CD4-positive, alpha-beta T cell treated with Interferon alpha-2 for 1 hour (primary cell): ENCODE data around the gene TAMM41.
"Not testable (repeated sequence)": the region's sequence is repeated elsewhere in the genome, so short reads cannot be mapped to it uniquely, and the experiment has no call there.

Experiments
- DNase-seq, 2 donors: peaks; one replicate each; pipeline ENCODE4 v3.0.0-alpha.2; 2020 to 2022

Gene TAMM41

DNA sequence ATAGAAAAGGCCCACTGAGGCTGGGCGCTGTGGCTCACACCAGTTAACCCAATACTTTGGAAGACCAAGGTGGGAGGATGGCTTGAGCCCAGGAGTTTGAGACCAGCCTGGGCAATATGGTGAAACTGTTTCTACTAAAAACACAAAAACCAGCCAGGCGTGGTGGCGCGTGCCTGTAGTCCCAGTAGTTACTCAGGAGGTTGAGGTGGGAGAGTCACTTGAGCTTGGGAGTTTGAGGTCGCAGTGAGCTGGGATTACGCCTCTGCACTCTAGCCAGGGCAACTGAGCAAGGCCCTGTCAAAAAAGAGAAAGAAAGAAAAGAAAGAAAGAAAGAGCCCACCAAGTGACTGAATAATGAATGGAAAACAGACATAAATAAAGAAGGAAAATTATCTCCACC is 32.0 kb downstream of the TAMM41 start:
- no peak for DNase-seq

DNA sequence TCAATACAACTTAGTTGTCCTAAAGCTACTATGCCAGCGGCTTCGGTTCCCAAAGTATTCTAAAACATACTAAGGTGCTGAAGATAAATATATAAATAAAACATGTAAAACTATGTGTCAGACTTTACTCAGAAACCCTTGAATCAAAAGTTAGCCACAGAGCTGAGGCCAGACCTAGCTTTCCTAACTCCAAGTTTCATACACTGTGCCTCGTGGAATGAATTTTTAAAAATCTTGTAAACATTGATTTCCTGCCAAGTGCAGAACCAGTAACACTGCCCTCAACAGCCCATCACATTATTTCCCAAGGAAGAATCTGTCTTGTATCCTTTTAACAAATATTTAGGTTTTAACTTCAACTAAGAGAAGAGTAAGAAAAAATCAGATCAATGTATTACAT is 36.4 kb downstream of the TAMM41 start:
- DNase-seq = no peak

DNA sequence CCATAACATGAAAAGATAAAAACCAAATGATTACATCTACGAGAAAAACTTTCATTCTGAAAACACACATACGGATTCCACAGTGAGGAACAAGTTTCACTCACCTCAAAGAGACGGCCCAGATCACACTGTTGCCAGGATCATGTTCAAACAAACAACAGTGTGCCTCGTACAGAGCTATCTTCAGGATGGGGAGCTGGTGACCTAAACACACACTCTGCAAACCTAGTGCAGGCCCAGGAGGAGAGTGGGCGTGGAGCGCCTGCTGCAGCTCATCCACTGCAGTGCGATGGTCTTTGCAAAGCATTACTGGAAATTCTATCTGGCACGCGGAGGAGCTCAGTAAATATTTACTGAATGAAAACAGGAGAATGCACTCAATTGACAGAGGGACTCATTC is 38.5 kb downstream of the TAMM41 start:
- no peak for DNase-seq

DNA sequence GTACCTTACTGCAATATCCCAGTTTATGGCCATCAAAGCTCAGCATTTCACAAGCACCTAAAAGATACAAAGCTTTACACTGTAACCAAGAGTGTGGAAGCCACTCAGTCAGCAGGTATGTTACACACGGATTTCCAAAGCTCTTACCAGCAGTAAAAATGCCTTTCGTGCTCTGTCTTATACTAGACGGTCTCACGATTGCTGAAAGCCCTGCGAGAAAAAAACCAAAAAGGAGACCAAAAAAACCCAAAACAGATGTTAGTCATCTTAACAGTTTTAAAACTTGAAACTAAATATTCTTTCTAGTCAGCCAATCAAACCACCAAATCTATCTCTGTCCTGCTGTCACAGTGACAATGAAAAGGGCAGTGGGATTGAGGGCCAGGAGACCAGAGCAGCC is 39.0 kb downstream of the TAMM41 start:
- no peak for DNase-seq

DNA sequence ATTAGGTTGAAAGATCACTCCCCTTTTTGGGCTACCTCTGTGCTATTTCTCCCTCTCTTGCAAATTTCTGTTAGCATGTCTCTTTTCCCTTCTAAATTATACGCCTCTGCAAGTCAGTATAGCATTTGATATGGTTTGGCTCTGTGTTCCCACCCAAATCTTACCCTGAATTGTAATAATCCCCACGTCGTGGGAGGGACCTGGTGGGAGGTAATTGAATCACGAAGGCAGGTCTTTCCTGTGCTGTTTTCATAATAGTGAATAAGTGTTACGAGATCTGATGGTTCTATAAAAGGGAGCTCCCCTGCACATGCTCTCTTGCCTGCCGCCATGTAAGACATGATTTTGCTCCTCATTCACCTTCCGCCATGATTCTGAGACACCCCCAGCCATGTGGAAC is 41.0 kb downstream of the TAMM41 start:
- no peak for DNase-seq

DNA sequence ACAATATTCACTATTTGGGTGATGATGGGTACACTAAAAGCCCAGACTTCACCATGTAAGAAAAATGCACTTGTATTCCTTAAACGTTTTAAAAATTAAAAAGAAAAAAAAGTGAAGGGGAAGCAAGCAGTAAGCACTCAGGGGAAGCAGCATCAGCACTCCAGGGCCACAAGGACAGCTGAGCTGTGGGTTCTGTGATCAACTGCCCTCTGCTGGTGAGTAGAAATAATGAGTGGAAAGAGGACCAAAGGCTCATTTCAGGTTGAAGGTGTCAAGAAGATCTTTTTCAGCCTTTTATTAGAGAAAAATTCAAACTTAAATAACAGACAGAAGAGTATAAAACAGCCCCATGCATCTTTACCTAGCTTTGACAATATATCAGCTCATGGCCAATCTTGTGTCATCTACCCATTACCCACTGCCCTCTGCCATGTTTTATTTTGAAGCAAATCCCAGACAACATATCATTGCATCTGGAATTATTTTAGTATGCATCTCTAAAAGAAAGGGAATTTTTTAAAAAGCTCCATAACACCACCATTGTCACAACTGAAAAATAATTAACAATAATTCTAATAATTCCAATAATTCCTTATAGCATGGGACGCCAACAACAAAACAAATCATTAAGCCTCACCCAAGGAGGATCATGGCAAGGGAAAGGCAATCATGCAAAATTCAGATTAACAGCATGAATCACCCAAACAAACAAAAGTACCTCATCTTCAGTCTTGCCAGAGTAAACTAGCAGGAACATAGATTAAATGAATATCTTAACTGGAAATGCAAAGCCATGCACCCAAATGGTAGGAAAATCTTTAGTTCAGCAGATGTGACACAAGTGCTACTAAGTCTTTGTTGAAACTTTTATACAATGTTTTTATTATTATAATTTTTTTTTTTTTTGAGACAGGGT is 42.5 kb downstream of the TAMM41 start:
- DNase-seq = peak; percentile 26 to 65

DNA sequence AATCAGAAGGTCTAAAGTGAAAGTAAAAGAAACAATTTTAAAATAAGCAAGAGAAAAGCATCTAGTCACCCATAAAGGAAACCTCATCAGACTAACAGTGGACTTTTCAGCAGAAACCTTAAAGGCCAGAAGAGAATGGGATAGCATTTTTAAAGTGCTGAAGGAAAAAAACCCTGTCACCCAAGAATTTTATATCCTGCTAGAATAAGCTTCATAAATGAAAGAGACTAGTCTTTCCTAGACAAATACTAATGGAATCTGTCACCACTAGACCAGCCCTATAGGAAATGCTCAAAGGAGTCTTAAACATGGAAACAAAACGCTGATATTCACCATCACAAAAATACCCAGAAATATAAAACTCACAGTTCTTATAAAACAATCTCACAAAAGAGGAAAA is 46.9 kb downstream of the TAMM41 start:
- DNase-seq = no peak

DNA sequence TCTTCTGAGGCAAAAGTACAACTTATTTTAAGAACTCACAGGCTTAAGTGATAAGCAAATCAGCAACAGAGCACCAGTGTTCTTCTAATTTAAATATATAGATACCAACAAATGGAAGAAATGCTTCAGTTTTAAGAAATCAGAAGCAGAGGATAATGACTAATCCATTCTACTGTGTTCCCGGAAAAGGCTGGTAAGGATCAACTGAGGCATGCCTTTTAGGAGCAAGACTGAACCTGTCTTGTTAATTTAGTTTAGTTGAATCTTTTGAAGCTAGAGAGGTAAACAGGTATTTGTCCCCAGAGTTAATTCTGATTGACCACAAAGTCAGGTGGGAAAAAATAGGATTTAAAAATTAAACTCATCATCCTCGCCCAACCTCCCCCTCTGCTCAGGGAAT is 51.8 kb downstream of the TAMM41 start:
- no peak for DNase-seq

DNA sequence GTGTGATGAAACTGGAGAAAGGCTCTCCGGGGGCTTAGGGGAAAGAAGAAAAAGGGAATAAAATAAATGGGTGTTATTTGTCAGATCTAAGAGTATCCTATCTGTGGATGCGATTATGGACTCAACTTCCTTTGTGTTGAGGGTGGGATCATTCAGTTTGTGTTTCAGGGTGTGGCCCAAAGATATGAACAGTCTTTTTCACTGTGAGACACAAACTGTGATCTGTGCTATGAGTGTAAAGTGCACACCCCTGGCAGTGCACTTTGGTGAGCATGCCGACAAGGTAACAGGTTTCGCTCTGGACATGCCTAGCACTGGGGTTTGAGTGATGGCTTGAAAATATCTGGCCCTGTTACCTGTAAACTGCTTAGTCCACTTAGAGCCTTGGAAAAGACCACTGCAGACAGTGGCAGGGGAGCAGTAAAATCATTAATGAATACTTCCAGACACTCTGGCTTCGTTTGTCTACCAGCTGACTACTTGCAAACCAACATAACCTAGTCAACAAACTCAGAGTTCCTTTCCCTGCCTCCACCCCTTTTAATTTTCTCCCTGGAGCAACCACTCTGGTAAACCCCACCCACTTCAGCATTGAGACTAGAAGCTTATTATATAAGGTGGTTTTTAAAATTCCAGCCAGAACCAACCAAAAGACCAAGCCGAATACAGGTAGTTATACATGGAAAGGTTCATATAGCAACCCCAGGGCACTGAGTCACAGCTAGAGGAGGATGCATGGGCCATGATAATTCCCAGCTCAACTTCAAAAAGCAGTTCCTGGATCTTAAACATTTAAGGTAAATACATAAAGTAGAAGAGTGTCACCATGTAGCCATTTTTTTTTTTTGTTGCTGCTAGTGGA is 55.1 kb downstream of the TAMM41 start:
- DNase-seq = no peak

DNA sequence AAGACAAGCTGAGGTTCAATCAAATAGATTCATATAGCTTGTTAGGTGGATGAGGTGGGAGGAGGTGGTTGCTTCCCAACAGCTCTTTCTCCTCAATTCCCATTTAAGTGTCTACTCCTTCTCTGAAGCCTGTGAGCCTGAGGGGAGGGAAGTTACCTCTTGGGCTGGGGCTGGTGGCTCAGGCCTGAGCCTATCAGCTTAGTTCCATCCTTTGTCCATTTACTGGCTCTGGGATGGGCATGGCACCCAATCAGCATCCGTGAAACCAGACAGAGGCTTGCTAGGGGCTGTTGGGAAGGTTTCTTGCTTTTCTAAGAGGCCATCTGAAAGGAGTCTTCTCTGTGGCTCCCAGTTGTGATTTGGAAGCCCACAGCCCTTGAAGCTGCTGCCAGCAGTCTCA is 57.3 kb downstream of the TAMM41 start:
- no peak for DNase-seq

DNA sequence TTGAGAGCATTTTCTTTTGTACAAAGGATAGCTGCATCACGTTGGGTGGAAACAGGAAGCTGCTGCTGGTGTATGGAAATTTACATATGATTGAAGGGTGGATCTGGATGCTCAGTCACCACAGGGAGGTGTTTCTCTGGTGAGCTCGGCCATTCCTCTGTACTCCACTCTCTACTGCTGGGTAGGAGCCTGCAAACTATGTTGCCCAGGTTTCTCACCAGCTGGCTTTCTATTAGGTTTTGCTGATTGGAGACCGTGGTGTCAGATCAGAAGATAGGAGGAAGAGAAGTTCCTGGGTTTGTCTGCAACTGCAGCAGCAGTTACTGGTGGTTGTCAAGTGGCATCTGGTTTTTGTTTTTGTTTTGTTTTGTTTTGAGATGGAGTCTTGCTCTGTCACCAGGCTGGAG is 61.7 kb downstream of the TAMM41 start:
- peak in 1 of 2 donors; percentile 39 for DNase-seq

DNA sequence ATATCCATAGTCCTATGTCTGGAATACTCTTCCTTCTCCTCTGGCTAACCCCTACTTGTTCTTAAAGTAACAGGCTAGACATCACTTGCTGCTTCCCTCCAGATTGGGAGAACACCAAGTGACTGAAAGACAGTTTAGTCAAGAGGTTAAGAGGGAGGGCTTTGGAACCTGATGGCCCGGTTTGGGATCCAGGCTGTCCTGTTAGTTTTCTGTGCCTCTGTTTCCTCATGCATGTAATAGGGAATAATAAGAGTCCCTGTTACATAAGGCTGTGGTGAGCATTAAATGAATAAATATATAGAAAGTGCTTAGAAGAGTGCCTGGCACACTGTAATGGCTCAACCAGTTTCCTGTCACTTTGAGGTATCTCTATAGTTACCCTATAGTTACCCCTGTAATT is 66.3 kb downstream of the TAMM41 start:
- DNase-seq = no peak

DNA sequence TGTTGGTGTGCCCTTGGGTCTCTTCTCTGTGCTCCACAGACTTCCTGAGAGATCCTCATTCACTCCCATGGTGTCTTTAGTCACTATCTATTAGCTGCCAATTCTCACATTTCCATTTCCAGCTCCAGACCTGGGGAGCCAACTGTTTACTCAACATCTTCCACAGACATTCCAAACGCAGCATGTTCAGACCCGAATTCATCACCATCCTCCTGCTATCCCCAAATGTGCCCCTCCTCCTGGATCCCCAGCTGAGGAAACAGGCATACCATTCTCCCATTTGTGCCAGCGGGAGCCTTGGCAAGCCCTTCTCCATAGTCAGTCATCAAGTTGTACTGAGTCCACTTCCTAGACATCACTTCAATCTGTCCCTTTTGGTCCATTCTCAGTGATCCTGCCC is 67.1 kb downstream of the TAMM41 start:
- no peak for DNase-seq

DNA sequence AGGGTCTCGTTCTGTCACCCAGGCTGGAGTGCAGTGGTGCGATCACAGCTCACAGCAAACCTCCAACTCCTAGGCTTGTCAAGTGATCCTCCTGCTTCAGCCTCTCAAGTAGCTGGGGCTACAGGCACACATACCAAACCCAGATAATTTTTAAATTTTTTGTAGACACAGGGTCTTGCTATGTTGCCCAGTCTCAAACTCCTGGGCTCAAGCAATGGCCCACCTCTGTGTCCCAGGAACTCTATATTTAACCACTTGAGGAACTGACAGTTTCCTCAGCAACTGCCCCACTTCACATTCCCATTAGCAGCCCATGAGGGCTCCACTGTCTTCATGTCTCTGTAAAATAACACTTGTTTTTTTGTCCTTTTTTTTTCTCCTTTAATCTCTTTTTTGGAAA is 68.4 kb downstream of the TAMM41 start:
- no peak for DNase-seq

DNA sequence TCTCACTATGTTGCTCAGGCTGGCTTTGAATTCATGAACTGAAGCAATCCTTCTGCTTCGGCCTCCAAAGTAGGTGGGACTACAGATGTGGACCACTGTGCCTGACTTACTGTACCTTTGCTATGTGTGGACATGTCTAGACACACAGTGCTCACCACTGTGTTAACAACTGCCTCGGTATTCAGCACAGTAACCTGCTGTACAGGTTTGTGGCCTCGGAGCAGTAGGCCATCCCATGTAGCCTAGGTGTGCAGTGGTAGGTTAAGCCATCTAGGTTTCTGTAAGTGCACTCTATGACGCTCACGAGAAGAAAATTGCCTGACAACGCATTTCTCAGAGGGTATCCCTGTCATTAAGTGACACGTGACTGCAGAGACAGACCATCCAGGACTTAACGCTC is 70.3 kb downstream of the TAMM41 start:
- DNase-seq = no peak

DNA sequence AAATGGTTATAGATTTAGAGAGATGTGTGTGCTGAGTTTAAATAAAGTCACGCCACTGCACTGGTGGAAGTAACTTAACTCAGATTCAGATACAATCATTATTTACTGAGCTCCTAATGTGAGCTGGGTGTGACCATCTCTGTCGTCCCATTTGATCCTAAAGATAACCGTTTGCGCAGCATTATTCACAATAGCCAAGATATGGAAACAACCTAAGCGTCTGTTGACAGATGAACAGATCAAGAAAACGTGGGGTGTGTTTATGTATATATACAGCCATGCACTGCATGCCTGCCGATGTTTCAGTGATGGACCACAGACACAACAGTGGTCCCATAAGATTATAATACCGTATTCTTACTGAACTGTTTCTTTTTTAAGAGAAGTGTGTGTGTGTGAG is 71.2 kb downstream of the TAMM41 start:
- DNase-seq = no peak

DNA sequence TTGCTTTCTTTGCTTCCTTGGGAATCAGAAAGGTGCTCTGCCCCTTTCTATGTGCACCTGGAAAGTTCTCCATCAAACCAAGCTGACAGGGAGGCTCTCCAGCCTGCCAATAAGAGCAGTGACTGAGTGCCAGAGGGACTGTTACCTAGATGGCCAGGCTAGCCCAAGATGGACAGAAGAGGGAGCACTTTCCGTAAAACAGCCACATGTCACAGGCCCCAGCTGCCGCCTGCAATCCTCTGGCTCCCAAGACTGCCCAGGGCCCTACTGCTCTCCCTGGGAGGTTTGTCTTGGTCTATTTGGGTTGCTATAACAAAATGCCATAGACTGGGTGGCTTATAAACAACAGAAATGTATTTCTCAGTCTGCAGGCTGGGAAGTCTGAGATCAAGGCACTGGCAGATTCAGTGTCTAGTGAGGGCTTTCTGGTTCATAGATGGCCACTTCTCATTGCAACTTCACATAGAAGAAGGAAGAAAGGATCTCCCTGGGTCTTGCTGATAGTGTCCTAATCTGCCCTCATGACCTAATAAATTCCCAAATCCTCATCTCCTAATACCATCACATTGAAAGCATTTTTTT is 72.3 kb downstream of the TAMM41 start:
- DNase-seq = no peak

DNA sequence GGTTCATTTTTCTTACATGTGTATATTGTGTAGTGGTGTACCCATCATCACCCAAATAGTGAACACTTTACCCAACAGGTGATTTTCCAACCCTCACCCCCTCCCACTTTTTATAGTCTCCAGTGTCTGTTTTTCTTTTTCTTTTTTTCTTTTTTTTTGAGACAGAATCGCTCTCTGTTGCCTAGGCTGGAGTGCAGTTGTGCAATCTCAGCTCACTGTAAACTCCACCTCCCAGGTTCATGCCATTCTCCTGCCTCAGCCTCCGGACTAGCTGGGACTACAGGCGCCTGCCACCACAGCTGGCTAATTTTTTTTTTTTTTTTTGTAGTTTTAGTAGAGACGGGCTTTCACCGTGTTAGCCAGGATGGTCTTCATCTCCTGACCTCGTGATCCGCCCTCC is 74.8 kb downstream of the TAMM41 start:
- DNase-seq = not testable (repeated sequence)

DNA sequence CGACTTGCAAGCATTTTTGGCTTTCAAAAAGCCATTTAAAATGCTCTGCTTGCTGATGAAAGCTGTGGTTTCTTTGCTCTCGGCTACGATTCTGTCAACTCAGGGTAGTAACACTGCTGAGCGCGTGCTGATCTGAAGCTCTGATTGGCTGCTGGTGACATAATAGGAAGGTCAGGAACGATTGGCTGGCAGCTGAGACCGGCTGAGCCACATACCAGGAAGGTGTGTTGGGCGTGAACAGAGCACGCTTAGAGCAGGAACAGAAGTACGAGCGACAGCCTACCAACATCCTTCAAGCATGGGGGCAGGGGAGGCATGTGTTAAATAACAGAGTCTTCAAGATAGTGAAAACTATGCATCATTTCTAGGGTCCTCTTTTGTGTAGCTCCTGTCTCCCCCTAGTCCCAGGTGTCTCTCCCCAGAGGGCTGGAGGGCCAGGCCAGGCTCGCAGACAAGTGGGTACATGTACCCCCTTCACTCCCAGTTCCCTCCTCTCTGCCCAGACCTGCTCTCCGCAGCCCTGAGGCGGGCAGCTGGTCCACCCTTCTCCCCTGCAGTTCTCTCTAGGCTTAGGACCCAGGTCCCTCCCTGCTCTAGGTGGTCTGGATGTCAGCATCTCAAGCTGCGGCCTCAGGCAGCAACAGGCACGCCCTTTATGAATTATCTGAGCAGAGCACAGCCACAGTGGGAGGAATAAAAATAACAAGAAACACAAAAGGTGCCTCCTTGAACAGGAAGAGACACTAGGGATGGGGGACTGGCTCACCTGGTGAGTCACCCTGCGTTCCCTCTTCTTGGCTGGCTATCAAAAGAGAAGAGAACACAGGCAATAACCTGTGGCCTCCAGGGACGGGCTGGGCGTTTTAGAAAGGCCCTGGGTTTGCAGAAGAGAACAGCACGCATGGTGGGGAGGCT is 76.0 kb downstream of the TAMM41 start:
- peak; percentile 86 to 92 for DNase-seq

DNA sequence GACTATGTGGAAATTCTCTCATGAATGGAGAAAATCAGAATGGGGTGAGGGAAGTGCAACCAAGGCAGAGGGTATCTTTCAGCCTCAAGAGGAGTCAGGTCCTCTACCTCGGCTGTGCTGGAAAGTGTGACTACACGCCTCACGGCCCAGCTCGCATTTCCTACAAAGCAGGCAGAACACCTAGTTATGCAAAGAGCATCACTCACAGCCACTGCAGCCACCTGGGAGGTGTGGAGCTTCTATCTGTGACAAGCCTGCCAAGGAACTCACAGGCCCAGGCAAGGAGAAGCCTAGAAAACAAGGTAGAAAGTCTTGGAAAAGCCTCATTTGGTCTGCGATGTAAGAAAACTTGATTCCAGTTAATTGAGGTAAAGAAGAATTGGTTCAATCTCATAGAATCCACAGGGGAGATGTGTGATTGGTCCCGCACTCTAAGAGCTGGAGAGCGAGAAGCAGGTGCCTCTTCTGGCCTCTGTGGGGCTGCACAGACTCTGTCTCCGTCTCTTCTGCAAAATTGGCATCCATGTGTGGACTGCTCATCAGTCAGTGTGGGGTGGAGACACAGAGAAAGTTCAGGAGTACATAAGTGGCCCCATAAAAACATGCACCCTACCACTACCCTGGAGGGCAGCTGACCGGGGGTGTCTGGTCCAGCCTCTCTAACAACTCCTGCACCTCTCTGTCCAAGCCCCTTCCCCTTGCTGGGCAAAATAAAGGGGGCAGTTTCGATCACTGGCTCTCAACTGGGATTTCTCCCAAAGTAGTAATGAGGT is 76.8 kb downstream of the TAMM41 start:
- no peak for DNase-seq

DNA sequence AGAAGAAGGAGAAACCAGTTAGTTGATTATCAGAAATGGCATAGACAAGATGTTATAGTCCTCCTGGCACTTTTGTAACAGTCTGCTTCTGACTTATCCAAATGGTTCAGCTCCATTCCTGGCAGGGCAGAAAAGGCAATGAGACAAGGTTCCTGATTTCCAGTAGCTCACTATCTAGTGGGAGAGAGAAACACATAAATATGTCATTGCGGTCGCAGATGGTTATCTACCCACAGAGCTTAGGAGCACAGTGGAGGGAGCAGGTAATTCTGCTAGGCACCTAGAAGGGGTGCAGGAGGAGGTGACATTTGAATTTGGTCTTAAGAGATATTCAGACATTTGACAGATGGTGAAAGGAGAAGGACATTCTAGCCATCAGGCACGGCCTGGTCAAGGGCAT is 78.1 kb downstream of the TAMM41 start:
- DNase-seq = no peak

DNA sequence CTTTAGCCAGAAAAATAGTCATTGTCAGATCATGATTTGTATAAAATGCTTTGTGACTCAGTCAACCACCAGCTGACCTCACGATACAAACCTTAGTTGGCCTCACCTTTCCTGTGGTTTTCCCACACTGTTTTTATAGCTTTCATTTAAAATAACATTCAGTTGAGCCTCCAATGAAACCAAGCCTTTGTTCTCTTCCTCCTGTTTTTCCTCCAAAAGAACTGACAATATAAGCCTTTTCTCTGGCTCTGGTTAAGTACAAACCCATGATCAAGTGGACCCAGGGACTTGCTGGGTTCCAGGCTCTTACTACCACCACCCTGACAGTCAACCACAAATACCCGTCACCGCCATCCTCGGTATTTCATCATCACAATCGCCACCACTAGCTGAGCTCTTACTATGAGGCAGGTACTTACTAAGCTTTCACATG is 81.7 kb downstream of the TAMM41 start:
- no peak for DNase-seq
